SIG-M5 (cell line): ENCODE results near the gene RPL21.
"Not testable (repeated sequence)": the region's sequence is repeated elsewhere in the genome, so short reads cannot be mapped to it uniquely, and the experiment has no call there.

Source experiments
- DNase-seq: peaks from one replicate; lab custom pipeline; 2025; lab: John Stamatoyannopoulos, UW

The RPL21 gene

DNA sequence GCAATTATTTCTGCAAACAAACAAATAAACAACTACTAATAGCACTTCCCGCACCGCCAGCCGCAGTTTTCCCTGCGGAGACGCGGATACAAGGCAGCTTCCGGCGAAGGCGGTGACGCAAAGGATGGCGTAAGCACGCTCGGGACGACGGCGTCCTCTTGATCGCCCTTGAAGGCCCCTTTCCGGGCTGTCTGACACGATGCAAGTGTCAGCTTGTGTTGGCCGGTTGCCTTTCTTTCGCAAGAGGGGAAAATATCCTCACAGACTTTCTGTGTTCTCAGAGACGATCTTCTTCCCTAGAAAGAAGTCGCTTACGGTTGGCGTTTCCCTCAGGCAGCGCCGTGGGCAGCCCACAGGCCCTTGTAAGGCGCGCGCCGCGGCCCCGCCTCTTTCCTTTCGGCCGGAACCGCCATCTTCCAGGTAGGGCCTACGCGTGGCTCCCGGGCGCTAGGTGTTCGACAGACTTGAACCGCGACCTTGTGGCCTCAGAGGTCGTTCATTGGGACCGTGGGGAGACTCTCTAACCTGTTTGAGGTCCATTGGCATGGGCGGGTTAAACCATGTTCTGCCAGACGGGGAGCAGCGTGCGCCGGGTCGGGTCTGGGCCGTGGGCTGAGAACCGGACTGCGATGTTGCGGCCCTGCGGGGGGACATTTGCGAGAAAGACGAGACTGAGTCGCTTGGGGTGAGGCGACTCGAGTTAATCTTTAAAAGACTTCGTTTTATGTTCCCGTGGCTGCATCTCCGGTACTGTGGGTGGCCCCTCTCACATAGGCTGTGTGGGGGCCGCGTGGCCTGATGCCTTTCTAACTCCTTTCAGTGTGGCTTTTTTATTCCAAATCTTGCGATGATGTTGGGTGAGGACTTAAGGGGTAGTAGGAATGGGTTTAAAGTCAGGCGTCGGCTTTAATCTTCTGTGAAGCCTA lies at the start of gene RPL21:
Gene RPL21, plus strand, starts transcription at position 393 of the 926 bp plus-strand sequence. CDS start 2,219 bp downstream, outside the sequence.
- peak; percentile 54 for DNase-seq

DNA sequence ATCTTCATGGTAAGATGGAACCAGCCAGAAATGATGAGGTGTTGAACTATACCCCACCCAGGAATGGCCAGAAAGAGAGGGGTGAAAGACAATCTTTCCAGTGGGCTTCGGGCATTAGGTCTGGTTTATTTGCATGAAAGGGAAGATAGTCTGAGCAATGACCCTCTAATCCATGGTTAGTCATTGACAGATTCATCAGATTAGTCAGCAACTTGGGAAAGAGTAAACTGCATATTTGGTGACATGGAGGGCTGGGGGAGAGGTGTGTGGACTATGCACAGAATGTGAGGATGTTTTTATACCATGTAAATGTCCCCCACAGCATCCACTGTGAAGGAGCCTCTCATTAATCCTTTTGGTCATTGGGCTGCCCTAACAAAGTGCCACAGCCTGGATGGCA lies 49.7 kb upstream of the RPL21 start:
- DNase-seq: no peak

DNA sequence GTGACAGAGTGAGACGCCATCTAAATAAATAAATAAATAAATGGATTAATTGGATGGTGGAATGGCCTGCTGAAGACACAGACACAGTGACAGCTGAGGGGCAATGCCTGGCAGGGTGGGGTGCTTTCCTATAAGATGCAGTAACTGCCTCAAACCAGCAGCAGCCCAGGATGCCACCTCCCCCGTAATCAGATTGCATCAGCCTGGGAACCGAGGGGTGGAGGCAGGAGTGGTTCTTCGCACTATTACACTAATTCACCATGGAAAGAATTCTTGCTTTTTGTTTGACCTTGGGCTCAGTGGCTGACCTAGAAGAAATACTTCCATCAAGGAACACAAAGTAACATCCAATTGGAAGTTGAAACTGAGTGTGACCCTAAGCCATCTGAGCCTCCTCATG lies 48.2 kb upstream of the RPL21 start:
- no peak for DNase-seq

DNA sequence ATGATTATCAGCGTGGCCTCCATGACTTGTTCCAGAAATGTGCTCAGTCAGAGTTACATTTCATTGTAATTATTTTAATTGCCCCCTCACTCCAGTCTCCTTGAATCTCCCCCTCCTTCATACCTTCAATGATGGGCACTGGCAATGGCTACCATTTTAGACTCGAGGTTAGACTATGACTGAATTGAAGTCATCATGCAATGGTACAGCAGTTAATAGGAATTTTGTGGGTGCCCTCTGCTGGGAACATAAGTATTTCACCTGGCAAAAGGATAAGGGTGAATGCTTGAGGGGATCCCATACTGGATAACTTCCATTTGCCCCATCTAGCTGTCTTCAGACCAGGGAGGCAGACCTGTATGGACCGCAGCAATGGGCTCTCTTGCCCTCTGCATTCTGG lies 47.5 kb upstream of the RPL21 start:
- no peak for DNase-seq

DNA sequence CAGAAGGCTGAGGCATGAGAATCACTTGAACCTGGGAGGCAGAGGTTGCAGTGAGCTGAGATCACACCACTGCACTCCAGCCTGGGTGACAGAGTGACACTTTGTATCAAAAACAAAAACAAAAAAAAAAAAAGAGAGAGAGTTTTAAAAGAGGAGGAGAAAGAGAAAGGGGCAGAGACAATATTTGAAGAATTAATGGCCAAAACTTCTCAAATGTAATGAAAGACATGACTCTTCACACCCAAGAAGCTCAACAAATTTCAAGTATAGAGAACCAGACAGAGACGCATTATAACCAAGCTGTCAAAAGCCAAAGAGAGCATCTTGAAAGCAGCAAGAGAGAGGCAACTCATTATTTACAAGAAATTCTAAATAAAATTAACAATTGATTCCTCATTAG lies 42.8 kb upstream of the RPL21 start:
- DNase-seq: no peak

DNA sequence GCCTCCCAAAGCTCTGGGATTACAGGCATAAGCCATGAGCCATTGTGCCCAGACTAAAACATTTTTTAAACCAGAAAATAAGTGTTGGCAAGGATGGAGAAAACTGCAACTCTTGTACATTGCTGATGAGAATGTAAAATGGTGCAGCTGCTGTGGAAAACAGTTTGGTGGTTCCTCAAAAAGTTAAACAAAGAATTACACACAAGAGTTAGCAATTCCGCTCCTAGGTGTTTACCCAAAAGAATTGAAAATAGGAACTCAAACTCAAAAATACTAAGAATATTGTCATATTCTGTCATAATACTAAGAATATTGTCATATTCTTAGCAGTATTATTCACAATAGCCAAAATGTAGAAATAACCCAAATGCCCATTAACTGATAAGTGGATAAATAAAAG lies 40.1 kb upstream of the RPL21 start:
- DNase-seq: no peak

DNA sequence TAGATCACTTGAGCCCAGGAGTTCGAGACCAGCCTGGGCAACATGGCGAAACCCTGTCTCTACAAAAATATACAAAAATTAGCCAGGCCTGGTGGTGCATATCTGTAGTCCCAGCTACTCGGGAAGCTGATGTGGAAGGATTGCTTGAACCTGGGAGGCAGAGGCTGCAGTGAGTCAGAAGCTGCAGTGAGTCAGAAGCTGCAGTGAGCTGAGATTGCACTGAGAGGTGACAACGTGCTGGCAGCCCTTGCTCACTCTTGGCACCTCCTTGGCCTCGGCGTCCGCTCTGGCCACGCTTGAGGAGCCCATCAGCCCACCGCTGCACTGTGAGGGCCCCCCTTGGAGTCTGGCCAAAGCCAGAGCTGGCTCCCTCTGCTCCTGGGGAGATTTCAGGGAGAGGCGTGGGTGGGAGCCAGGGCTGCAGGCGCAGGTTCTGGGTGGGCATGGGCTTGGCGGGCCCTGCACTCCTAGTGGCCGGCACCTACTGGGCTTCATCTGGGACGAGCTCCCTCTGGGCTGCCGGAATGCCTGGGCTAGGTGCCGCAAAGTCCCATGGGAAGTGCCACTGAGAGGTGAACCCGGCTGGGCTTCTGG lies 39.5 kb upstream of the RPL21 start:
- DNase-seq: no peak

DNA sequence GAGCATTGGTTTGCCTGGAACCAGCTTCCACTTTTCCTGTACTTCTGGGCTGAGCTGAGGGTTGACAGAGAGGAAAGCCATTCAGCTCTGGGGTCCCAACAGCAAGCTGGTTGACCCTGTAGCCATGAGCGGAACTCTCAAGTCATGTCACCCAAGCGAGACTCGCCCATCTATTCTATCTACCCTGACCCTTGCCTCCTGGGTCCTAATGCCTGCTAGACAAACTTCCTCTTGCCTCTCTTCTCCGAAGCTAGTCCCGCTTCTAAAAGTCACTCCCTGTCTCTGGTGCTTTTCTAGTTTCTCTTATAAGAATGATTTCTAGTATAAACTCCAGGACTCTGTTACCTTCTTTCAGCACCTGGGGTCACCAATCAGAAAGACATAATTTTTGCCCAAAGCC lies 38.0 kb upstream of the RPL21 start:
- not testable (repeated sequence) for DNase-seq

DNA sequence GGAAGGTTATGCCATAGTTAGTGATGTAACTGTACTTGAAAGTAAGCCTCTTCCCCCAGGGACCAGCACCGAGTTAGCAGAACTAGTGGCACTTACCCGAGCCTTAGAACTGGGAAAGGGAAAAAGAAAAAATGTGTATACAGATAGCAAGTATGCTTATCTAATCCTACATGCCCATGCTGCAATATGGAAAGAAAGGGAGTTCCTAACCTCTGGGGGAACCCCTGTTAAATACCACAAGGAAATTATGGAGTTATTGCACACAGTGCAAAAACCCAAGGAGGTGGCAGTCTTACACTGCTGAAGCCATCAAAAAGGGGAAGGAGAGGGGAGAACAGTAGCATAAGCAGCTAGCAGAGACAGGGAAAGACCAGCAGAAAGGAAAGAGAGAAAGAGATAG lies 33.6 kb upstream of the RPL21 start:
- DNase-seq: not testable (repeated sequence)

DNA sequence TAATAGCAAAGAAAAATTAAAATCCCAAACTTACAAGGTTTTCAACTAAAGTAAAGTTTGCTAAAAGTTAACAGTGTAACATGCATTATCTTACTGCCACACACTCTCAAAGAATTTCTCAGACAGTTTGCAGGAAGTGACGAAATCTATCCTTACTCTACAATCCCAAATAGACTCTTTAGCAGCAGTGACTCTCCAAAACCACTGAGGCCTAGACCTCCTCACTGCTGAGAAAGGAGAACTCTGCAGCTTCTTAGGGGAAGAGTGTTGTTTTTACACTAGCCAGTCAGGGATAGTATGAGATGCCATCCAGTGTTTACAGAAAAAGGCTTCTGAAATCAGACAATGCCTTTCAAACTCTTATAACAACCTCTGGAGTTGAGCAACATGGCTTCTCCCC lies 32.5 kb upstream of the RPL21 start:
- DNase-seq: peak; percentile 10

DNA sequence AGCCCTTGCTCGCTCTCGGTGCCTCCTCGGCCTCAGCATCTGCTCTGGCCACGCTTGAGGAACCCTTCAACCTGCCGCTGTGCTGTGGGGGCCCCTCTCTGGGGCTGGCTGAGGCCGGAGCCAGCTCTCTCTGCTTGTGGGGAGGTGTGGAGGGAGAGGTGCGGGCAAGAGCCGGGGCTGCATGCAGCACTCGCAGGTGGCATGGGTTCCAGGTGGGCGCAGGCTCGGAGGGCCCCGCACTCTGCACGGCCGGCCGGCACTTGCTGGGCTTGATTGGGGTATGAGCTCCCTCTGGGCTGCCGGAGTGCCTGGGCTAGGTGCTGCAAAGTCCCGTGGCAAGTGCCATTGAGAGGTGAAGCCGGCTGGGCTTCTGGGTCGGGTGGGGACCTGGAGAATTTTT lies 31.7 kb upstream of the RPL21 start:
- no peak for DNase-seq

DNA sequence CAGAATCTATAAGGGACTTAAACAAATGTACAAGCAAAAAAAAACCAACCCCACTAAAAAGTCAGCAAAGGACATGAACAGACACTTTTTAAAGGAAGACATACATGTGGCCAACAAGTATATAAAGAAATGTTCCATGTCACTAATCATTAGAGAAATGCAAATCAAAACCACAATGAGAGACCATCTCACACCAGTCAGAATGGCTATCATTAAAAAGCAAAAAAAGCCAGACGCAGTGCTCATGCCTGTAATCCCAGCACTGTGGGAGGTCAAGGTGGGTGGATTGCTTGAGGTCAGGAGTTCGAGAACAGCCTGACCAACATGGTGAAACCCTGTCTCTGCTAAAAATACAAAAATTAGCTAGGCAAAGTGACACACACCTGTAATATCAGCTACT lies 29.3 kb upstream of the RPL21 start:
- not testable (repeated sequence) for DNase-seq

DNA sequence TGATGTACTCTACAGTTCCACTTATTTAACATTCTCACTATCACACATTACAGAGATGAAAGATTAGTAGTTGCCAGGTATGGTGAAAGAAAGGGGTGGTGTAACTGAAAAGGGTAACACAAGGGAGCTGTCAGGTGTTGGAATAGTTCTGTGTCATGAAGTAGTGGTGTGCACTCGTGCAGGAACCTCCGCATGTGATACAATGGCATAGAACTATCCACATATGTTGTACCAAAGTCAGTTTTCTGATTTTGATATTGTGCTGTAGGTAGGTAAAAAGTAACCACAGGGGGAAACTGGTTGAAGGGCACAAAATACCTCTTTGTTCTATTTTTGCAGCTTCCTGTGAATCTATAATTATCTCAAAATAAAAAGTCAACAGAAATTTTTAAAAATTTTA lies 24.4 kb upstream of the RPL21 start:
- no peak for DNase-seq

DNA sequence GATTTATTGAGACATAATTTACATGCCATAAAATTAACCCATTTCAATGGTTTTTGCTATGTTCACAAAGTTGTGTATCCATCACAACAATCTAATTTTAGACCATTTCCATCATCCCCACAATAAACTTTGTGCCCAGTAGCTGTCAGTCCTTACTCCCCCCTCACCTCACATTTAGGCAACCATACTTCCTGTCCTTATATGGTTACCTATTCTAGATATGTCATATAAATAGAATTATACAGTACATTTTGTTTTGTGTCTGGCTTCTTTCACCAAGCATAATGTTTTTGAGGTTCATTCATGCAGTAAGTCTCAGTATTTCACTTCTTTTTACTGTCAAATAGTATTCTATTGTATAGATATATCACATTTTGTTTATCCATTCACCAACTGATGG lies 23.2 kb upstream of the RPL21 start:
- no peak for DNase-seq

DNA sequence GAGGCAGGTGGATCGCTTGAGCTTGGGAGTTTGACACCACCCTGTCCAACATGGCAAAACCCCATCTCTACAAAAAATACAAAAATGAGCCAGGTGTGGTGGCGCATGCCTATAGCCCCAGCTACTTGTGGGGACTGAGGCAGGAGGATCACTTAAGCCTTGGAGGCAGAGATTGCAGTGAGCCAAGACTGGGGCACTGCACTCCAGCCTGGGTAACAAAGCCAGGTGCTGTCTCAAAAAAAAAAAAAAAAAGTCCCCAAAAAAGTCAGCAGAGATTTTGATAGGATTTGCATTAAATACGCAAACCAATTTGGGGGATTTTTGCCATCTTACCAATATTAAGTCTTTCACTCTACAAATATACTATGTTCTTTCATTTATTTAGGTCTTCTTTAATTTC lies 21.7 kb upstream of the RPL21 start:
- DNase-seq: no peak

DNA sequence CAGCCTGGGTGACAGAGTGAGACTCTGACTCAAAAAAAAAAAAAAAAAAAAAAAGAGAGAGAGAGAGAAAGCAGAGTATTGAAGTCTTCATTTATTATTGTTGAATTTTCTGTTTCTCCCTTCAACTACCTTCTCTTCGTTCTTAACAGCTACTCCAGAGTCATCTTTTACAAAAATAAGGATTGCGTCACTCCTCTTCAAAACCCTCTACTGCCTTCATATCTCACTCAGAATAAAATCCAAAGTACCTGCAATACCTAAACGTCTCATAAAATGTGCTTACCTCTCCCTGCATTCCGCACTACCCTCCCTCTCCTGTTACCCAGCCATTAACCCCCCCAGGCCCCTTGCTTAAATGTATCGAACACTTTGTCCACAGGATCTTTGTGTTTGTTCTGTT lies 17.4 kb upstream of the RPL21 start:
- no peak for DNase-seq

DNA sequence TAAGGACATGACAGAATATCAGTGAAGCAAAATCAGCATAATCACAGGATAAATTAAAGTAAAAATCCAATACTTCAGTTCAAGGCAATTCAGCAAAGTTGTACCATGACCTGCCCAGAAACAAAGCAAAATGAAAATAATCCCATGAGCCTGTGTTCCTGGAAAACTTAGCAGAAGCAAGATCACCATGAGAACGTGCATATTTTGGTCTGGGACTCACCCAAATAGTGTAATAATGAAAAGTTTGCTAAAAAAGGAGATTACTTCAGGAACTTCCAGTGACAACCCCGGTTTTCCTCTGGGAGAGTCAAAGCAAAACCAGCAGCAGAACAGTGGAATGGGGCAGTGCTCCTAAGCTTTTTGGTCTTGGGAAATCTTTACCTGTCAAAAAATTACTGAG lies 14.9 kb upstream of the RPL21 start:
- no peak for DNase-seq

DNA sequence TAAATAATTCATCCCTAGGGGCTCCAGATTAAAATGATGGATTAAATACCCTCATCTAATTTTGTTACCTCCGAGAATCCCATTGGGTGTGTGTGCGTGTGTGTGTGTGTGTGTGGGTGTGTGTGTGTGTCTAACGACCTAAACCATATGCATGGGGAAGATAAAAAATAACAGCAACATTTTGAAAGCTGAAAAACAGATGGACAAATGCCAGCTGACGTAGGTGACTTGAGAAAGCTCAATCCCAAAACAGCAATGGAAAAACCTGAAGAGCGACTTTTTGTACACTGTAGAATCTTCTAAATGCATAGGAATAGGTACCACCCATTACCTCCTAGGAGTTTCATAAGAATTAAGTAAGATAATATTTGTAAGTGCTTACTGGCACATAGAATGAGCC lies 8.7 kb upstream of the RPL21 start:
- no peak for DNase-seq

DNA sequence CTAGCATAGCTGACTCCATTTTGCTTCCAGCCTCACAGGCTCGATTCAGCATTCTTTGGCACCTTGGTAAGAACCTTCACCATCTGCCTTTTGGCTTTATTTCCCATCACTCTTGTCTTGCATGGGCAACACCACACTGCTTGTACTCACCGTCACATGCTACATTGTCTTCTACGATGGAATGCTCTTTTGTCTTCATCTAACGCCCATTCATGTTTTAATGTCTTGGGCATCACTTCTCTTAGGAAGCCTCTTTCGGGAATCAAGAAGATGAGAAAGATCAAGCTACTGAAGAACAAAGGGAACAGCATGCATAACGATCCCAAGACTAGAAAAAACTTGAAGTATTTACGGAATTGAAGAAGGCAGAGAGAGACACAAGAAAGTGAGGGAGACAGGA lies 5.7 kb upstream of the RPL21 start:
- DNase-seq: no peak

DNA sequence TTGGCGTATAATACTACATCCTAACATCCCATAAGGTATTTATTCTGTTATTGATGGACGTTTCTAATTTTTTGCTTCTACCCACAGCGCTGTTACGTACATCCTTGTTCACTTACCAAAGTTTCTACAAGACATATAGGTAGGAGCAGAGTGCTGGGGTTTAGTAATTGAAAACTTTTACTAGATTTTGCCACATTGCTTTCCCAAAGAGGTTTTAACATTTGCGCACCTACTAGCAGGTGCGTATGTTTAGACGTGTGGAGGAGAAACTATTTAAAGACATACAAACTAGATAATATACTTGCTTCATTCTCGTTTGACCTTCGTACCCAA lies 559 bp upstream of the RPL21 start:
- DNase-seq: no peak

DNA sequence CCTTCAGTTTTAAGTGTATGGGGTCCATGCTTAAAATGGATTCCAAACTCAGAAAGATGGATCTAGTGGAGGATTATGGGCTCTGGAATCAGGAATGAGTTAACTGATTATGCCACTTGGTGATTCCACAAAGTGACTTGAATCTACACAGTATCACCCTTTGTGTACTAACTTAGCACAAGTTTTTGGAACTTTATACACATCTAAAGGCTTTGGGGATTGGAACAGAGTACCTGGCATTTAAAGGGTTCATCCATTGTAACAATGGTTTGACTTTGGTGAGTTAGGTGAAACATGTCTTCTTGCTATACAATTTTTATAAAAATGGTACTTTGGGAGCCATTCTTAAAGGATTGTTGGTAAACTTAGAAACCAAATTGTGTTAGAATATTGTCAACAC lies 1.1 kb downstream of the RPL21 start:
- DNase-seq: no peak

DNA sequence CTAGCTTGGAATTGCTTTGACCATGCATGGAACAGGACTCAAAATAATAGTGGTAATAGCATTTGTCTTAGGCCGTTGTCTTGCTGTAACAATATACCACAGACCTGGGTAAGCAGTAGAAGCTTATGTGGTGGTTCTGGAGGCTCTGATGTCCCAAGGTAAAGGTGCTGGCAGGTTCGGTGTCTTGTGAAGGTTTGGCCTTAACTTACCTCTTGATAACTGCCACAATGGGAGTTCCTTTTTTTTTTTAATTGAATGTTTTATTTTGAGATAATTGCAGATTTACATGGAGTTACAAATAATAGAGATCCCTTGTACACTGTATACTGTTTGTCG lies 5.8 kb downstream of the RPL21 start:
- no peak for DNase-seq

DNA sequence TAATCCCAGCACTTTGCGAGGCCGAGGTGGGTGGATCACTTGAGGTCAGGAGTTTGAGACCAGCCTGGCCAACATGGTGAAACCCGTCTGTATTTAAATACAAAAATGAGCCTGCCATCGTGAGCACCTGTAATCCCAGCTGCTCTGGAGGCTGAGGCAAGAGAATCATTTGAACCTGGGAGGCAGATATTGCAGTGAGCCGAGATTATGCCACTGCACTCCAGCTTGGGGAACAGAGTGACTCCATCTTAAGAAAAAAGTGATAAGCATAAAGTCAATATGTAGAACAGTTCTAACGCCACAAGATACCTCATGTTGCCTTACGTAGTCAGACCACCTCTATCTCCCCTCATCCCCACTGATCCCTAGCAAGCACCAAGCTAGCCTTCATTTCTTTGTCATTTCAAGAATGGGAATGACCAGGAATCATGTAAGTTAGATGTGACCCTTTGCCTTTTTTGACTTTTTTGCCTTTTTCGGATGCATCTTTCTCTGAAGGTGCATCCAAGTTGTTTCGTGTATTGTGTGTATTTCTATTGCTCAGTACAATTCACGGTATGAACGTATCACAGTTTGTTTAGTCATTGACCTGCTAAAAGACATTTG lies 6.4 kb downstream of the RPL21 start:
- DNase-seq: no peak
